Endodermal cell (in vitro differentiated cells): Measurements from ENCODE around the gene HOXA6. TPM values are rescaled to one million over a fixed set of nuclear protein-coding genes. Genes with fewer than 3 reads are reported as not detected.

ENCODE experiments used
- DNase-seq: peaks from one replicate; pipeline ENCODE4 v3.0.0-alpha.2; 2017
- H3K27ac ChIP-seq: 2 replicates; pipeline ENCODE4 v1.5.1; 2013; ENCODE audit warnings: mild to moderate bottlenecking, low read depth, low read length, moderate library complexity
- H3K27me3 ChIP-seq: 2 replicates; pipeline ENCODE4 v1.6.1; 2013; ENCODE audit warnings: mild to moderate bottlenecking, low read length, moderate library complexity; ENCODE audit not compliant: insufficient read depth, control insufficient read depth, poor library complexity, severe bottlenecking
- H3K36me3 ChIP-seq: 2 replicates; pipeline ENCODE4 v1.7.0; 2013; ENCODE audit warnings: mild to moderate bottlenecking, low read length, moderate library complexity; ENCODE audit not compliant: control insufficient read depth, insufficient read depth
- H3K4me1 ChIP-seq: one replicate; pipeline ENCODE4 v1.7.0; 2013; ENCODE audit warnings: low read length; ENCODE audit not compliant: control insufficient read depth, insufficient read depth
- H3K4me3 ChIP-seq: 2 replicates; pipeline ENCODE4 v1.5.1; 2013; ENCODE audit warnings: mild to moderate bottlenecking, low read length, moderate library complexity
- H3K9ac ChIP-seq: 2 replicates; pipeline ENCODE4 v1.6.1; 2013; ENCODE audit warnings: mild to moderate bottlenecking, low read length, moderate library complexity; ENCODE audit not compliant: poor library complexity, severe bottlenecking; ENCODE audit errors: extremely low read depth
- H3K9me3 ChIP-seq: 2 replicates; pipeline ENCODE4 v1.6.1; 2013; ENCODE audit warnings: mild to moderate bottlenecking, low read length, moderate library complexity; ENCODE audit not compliant: control insufficient read depth
- H3K27ac Mint-ChIP-seq: 2 replicates; pipeline ENCODE4 v1.8.0; 2020; ENCODE audit warnings: mixed read lengths
- H3K27me3 Mint-ChIP-seq: 2 replicates; pipeline ENCODE4 v1.8.0; 2021; ENCODE audit warnings: mild to moderate bottlenecking, mixed read lengths; ENCODE audit not compliant: insufficient read depth
- H3K36me3 Mint-ChIP-seq: 2 replicates; pipeline ENCODE4 v1.8.0; 2020; ENCODE audit warnings: low read depth, mixed read lengths
- H3K4me1 Mint-ChIP-seq: 2 replicates; pipeline ENCODE4 v1.8.0; 2020; ENCODE audit warnings: mixed read lengths
- H3K4me3 Mint-ChIP-seq: 2 replicates; pipeline ENCODE4 v1.8.0; 2020; ENCODE audit warnings: mild to moderate bottlenecking, moderate library complexity, mixed read lengths
- H3K9me3 Mint-ChIP-seq: 2 replicates; pipeline ENCODE4 v1.8.0; 2020; ENCODE audit warnings: mild to moderate bottlenecking, mixed read lengths
- WGBS, 2 experiments: methylation state at CpG; one replicate each; pipeline versions ENCODE4 v1.1.5 to v1.1.7; 2013; ENCODE audit warnings: missing lambda C conversion rate in 2 of 2, mixed read lengths in 1 of 2; ENCODE audit not compliant: insufficient coverage in 1 of 2, insufficient read length in 1 of 2; 5-methylcytosine and 5-hydroxymethylcytosine counted together
- total RNA-seq, 2 donors: library from RNA; stranded (reverse); fragmentation: NEBNext Ultra II Directional in 1 of 2; extraction: Animal tissue kit (Norgen Biotek cat#: 25700) in 1 of 2; gene quantifications; 2 replicates in 1 of 2; 3 replicates in 1 of 2; pipeline ENCODE4 v1.2.1, GENCODE V29; 2021
- TF ChIP-seq, protein P1 (sequence below): fragments of 200-600 bp; sonication (generic); conservative IDR thresholded peaks from 2 replicates; pipeline ENCODE4 v1.5.0; 2021; ENCODE audit warnings: antibody characterized with exemption, mild to moderate bottlenecking

HOXA6 gene
- total RNA-seq, 2 donors from 2014 or later = not detected

DNA sequence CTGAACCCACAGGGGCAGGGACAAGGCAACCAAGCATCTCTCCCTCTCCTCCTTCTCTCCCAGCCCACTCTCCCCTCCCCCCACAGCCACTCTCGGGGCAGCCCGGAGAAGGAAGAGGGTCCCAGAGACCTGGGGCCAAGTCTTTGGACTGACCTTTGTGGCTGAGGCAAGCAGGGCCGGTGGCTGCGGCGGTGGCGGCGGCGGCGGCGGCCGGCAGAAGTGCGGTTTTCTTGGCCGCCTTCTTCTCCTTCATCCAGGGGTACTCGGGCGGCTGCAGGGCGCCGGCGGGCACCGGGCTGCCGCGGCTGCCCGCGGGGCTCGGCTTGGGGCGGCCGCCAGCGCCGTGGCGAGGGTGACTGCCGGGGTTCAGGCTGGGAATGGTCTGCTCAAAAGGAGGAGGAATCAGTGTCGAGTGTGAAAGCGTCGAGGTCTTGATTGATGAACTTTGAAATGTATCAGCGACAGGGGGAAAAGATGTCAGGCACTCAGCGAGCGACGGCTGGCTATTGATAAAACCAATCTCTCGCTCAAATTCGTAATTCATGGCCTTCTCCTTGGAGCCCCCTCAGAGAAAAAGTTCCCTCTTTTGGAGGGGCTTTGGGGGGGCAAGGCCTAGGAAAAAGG is 45.5 kb downstream of the HOXA6 start:
- Histone ChIP-seq H3K4me3 (peak overlapping the region; percentile 61), H3K9me3 (no peaks in the 10 kb centered on the region), H3K27me3 (peaks cover 100% of the 10 kb centered on the region), H3K27ac (peak overlapping the region; percentile 96), H3K36me3 (no peaks in the 10 kb centered on the region), H3K9ac (no peak overlapping the region), H3K4me1 (peaks cover 4% of the 10 kb centered on the region)
- TF ChIP-seq, protein P1, sequence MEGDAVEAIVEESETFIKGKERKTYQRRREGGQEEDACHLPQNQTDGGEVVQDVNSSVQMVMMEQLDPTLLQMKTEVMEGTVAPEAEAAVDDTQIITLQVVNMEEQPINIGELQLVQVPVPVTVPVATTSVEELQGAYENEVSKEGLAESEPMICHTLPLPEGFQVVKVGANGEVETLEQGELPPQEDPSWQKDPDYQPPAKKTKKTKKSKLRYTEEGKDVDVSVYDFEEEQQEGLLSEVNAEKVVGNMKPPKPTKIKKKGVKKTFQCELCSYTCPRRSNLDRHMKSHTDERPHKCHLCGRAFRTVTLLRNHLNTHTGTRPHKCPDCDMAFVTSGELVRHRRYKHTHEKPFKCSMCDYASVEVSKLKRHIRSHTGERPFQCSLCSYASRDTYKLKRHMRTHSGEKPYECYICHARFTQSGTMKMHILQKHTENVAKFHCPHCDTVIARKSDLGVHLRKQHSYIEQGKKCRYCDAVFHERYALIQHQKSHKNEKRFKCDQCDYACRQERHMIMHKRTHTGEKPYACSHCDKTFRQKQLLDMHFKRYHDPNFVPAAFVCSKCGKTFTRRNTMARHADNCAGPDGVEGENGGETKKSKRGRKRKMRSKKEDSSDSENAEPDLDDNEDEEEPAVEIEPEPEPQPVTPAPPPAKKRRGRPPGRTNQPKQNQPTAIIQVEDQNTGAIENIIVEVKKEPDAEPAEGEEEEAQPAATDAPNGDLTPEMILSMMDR = no peak
- H3K4me1 Mint-ChIP-seq = peaks cover 16% of the 10 kb centered on the region
- H3K36me3 Mint-ChIP-seq = no peaks in the 10 kb centered on the region
- peaks cover 100% of the 10 kb centered on the region for H3K27me3 Mint-ChIP-seq
- peak; percentile 77 for DNase-seq
- H3K27ac Mint-ChIP-seq = no peak overlapping the region
- 2 to 6% methylated on average over 11 to 39 of the region's 39 CpGs for WGBS, 2 experiments
- H3K4me3 Mint-ChIP-seq = no peak overlapping the region
- peaks cover 2% of the 10 kb centered on the region for H3K9me3 Mint-ChIP-seq

DNA sequence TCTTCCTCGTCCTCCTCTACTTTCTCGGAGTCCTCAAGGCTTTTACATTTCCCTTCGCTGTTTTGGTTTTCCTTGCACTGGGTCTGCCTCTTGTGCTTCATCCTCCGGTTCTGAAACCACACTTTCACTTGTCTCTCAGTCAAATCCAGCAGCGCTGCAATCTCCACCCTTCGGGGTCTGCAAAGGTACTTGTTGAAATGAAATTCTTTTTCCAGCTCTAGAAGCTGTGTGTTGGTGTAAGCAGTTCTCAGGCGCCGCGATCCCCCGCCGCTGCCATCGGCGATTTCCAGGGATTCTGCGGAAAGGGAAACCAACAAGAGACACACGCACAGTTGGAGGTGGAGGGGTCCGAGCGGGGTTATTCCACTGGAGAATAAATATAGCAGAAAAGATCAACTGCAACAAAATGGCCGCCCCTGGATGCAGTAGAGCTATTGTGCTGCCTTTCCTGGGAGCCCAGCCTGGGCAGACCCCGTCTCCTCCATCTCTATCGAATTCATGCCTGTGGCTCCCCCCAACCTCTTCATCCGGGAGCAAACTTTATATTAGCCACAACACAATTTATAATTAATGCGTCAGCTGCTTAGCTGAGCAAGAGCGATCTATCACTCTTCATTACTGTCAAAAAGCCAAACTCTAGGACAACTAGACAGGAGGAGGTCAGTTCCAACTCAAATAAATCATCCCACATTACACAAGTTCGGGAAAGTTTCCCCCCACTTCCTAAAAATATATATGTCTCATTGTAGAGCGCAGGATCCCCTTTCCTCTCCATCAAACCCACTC is 46.2 kb downstream of the HOXA6 start:
- Mint-ChIP-seq H3K27ac (no peak overlapping the region), H3K4me1 (peaks cover 18% of the 10 kb centered on the region)
- DNase-seq = peak; percentile 72

GRCh38 chr7:27100694-27101170 is 46.8 kb downstream of the HOXA6 start:
- peaks cover 2% of the 10 kb centered on the region for H3K9me3 Mint-ChIP-seq
- peaks cover 100% of the 10 kb centered on the region for H3K27me3 Mint-ChIP-seq
- DNase-seq = peak; percentile 69
- Histone ChIP-seq H3K9ac (no peak overlapping the region), H3K9me3 (no peaks in the 10 kb centered on the region), H3K27me3 (peaks cover 100% of the 10 kb centered on the region), H3K4me3 (peak overlapping the region; percentile 61), H3K4me1 (peaks cover 4% of the 10 kb centered on the region), H3K36me3 (no peaks in the 10 kb centered on the region), H3K27ac (peak overlapping the region; percentile 96)
- no peaks in the 10 kb centered on the region for H3K36me3 Mint-ChIP-seq
- H3K4me1 Mint-ChIP-seq = peaks cover 19% of the 10 kb centered on the region
- H3K27ac Mint-ChIP-seq = no peak overlapping the region
- TF ChIP-seq, protein P1 = no peak
- 6 to 10% methylated on average over 8 of the region's 8 CpGs for WGBS, 2 experiments
- H3K4me3 Mint-ChIP-seq = no peak overlapping the region

More for the DNA sequence above, 46.2 kb downstream of the HOXA6 start:
- 7% methylated on average over 19 to 25 of the region's 25 CpGs for WGBS, 2 experiments
- H3K4me1 ChIP-seq = peaks cover 4% of the 10 kb centered on the region
- TF ChIP-seq, protein P1 = no peak
- peaks cover 2% of the 10 kb centered on the region for H3K9me3 Mint-ChIP-seq
- no peaks in the 10 kb centered on the region for H3K36me3 ChIP-seq
- H3K27me3 ChIP-seq = peaks cover 100% of the 10 kb centered on the region
- H3K9me3 ChIP-seq = no peaks in the 10 kb centered on the region
- H3K27me3 Mint-ChIP-seq = peaks cover 100% of the 10 kb centered on the region
- no peak overlapping the region for H3K4me3 Mint-ChIP-seq
- H3K27ac ChIP-seq = peak overlapping the region; percentile 96
- no peak overlapping the region for H3K9ac ChIP-seq
- peak overlapping the region; percentile 61 for H3K4me3 ChIP-seq
- H3K36me3 Mint-ChIP-seq = no peaks in the 10 kb centered on the region
